Right lobe of liver (tissue), 4 donors: ENCODE results near the gene POPDC3.

ENCODE experiments used
- CTCF ChIP-seq, 4 donors: fragments of 200-600 bp in 3 of 4; fragments of 450-650 bp in 1 of 4; IDR thresholded peaks; one replicate each; pipeline versions ENCODE4 v1.5.1 to v1.8.0; 2016 to 2022; ENCODE audit warnings: antibody characterized with exemption in 4 of 4, mild to moderate bottlenecking in 2 of 4
- POLR2A ChIP-seq: fragments of 450-650 bp; IDR thresholded peaks from one replicate; pipeline ENCODE4 v1.6.1; 2017; ENCODE audit warnings: antibody characterized with exemption, mild to moderate bottlenecking
- donor health status: DM: no; HTN: no; CAD: no.
- donor health status: DM: no; HTN: no; CAD: no.
- donor health status: DM: no; HTN: yes; CAD: no.

GRCh38 chr6:105194591-105194990 lies 14.8 kb upstream of the POPDC3 start:
- TF ChIP-seq CTCF (IDR thresholded peaks at IDR 0.05) (no peak), POLR2A (no peak)
